ENCODE data around the gene MGA. TPM values are rescaled to one million over a fixed set of nuclear protein-coding genes. Genes with fewer than 3 reads are reported as not detected.
"Not testable (repeated sequence)": the region's sequence is repeated elsewhere in the genome, so short reads cannot be mapped to it uniquely, and the experiment has no call there.

Gene MGA
- total RNA-seq, 1 experiment from 2014 or later: 12.8 TPM

DNA sequence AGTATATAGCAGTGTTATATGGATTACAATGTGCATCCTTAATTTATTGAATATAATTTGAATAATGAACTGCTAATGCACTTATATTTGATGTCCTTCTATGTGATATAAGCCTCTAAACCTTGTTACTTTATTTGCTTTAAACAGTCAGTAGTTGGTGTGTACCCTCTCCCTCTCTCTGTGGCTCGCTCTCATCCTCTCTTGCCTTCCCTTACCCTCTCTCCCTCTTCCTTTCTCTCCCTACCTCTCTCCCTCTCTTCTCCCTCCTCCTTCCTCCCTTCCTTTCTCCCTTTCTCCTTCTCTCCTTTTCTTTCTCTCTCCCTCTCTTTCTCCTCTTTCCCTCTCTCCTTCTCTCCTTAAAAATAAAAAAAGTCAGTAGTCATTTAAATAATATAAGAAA, 28.9 kb downstream of the MGA start:
- H3K9me3 ChIP-seq: no peaks in the 10 kb centered on the region

GRCh38 chr15:41689834-41690233, 29.6 kb downstream of the MGA start:
- Histone ChIP-seq H3K36me3 (no peaks in the 10 kb centered on the region), H3K4me3 (no peak overlapping the region), H3K9me3 (no peaks in the 10 kb centered on the region), H3K27me3 (no peaks in the 10 kb centered on the region)
- no peak for DNase-seq

More for the DNA sequence above, 28.9 kb downstream of the MGA start:
- Histone ChIP-seq H3K36me3 (no peaks in the 10 kb centered on the region), H3K4me3 (no peak overlapping the region), H3K27me3 (no peaks in the 10 kb centered on the region)
- DNase-seq: no peak

DNA sequence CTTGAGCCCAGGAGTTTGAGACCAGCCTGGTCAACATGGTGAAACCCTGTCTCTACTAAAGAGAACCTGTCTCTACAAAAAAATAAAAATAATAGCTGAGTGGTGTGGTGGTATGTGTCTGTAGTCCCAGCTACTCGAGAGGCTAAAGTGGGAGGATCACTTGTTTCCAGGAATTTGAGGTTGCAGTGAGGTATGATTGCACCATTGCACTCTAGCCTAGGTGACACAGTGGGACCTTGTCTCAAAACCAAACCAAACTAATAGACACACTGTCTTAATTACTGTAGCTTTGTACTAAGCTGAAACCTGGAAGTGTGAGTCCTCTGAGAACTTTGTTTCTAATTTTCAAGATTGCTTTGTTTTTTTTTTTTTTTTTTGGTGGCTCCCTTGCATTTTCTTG, 30.4 kb downstream of the MGA start:
- no peak for DNase-seq
- no peak overlapping the region for H3K4me3 ChIP-seq

GRCh38 chr15:41691471-41691870, 31.3 kb downstream of the MGA start:
- no peak for DNase-seq
- no peaks in the 10 kb centered on the region for H3K27me3 ChIP-seq
- no peaks in the 10 kb centered on the region for H3K9me3 ChIP-seq
- H3K36me3 ChIP-seq: no peaks in the 10 kb centered on the region
- no peak overlapping the region for H3K4me3 ChIP-seq

More for the DNA sequence above, 30.4 kb downstream of the MGA start:
- Histone ChIP-seq H3K27me3 (no peaks in the 10 kb centered on the region), H3K9me3 (no peaks in the 10 kb centered on the region), H3K36me3 (no peaks in the 10 kb centered on the region)

DNA sequence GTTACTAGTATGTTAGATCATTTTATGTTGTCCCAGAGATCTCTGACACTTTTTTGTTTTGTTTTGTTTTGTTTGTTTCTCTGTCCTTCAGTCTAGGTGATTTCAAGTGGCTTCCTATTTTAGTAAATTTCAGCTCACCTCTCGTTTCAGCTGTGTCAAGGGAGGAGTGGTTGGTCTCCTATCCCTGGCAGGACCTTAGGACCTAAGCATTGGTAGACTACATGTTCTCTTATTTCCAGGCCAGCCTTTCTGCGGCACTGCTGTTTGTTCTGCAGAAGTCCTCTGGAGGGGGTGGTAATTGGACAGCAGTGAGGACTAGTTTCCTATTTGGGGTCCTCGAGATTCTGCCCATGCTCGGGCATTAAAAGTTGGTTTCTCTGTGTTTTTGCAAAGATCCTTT, 31.8 kb downstream of the MGA start:
- DNase-seq: no peak
- Histone ChIP-seq H3K36me3 (no peaks in the 10 kb centered on the region), H3K9me3 (no peaks in the 10 kb centered on the region), H3K27me3 (no peaks in the 10 kb centered on the region), H3K4me3 (no peak overlapping the region)

- H3K9me3 ChIP-seq: no peaks in the 10 kb centered on the region
- DNase-seq: no peak
- H3K4me3 ChIP-seq: no peak overlapping the region
- no peaks in the 10 kb centered on the region for H3K27me3 ChIP-seq
- no peaks in the 10 kb centered on the region for H3K36me3 ChIP-seq
Observed at GRCh38 chr15:41693757-41694156, 33.6 kb downstream of the MGA start.

DNA sequence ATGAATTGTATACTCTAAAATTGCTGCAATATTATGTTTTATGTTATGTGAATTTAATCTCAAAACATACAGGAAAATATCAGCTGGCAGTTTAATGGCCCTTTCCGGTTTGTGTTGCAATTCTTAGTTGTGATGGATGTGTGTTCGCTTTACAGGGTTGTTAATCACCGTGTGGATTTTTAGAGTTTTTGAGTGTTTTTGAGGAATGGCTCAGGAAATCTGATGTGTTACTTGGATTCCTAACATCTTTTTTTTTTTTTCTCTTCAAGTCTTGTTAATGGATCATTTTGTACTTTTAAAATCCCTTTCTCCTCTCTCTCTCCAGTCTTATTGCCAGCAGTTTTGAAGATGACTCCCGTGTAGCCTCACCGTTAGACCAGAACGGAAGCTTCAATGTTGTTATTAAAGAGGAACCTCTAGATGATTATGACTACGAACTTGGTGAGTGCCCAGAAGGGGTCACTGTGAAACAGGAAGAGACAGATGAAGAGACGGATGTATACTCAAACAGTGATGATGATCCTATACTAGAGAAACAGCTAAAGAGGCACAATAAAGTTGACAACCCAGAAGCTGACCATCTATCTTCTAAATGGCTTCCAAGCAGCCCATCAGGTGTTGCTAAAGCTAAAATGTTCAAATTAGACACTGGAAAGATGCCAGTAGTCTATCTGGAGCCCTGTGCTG, 35.7 kb downstream of the MGA start:
- no peak for DNase-seq
- no peak overlapping the region for H3K4me3 ChIP-seq

GRCh38 chr15:41698779-41699178, 38.6 kb downstream of the MGA start:
- Histone ChIP-seq H3K27me3 (no peaks in the 10 kb centered on the region), H3K4me3 (no peak overlapping the region), H3K9me3 (no peaks in the 10 kb centered on the region), H3K36me3 (peaks cover 3% of the 10 kb centered on the region)
- DNase-seq: no peak

More for the DNA sequence above, 35.7 kb downstream of the MGA start:
- no peaks in the 10 kb centered on the region for H3K9me3 ChIP-seq
- H3K27me3 ChIP-seq: no peaks in the 10 kb centered on the region
- H3K36me3 ChIP-seq: no peaks in the 10 kb centered on the region

DNA sequence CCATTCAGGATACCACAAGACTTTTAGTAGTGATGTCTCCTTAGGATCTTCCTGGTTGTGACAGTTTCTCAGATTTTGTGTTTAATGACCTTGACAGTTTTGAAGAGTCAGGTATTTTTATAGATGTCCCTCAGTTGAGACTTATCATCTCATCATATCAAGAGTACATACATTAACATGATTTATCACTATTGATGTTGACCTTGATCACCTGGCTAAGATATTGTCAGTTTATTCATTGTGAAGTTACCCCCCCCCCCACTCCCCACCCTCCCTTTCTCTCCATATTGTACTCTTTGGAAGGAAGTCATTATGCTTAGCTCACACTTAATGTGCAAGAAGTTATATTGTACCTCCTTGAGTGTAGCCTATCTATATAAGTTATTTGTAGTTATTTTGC, 42.9 kb downstream of the MGA start:
- Histone ChIP-seq H3K9me3 (no peaks in the 10 kb centered on the region), H3K27me3 (no peaks in the 10 kb centered on the region), H3K36me3 (peaks cover 3% of the 10 kb centered on the region), H3K4me3 (no peak overlapping the region)
- DNase-seq: no peak

- no peak overlapping the region for H3K4me3 ChIP-seq
- H3K36me3 ChIP-seq: 0 out of 2 replicates have a peak, but pooled peaks cover 2% of the 10 kb centered on the region
- H3K27me3 ChIP-seq: no peaks in the 10 kb centered on the region
- DNase-seq: no peak
- H3K9me3 ChIP-seq: no peaks in the 10 kb centered on the region
Observed at GRCh38 chr15:41713047-41713446, 52.8 kb downstream of the MGA start.

- Histone ChIP-seq H3K4me3 (no peak overlapping the region), H3K36me3 (0 out of 2 replicates have a peak, but pooled peaks cover 2% of the 10 kb centered on the region), H3K27me3 (no peaks in the 10 kb centered on the region), H3K9me3 (no peaks in the 10 kb centered on the region)
- DNase-seq: no peak
Observed at GRCh38 chr15:41714291-41714690, 54.1 kb downstream of the MGA start.

- no peaks in the 10 kb centered on the region for H3K9me3 ChIP-seq
- no peak for DNase-seq
- H3K27me3 ChIP-seq: no peaks in the 10 kb centered on the region
- H3K36me3 ChIP-seq: 0 out of 2 replicates have a peak, but pooled peaks cover 2% of the 10 kb centered on the region
- H3K4me3 ChIP-seq: no peak overlapping the region
Observed at GRCh38 chr15:41716864-41717263, 56.7 kb downstream of the MGA start.

- Histone ChIP-seq H3K27me3 (no peaks in the 10 kb centered on the region), H3K4me3 (no peak overlapping the region), H3K9me3 (no peaks in the 10 kb centered on the region), H3K36me3 (peaks cover 5% of the 10 kb centered on the region)
- no peak for DNase-seq
Observed at GRCh38 chr15:41727143-41727542, 66.9 kb downstream of the MGA start.

GRCh38 chr15:41728061-41728460, 67.9 kb downstream of the MGA start:
- not testable (repeated sequence) for H3K4me3 ChIP-seq, DNase-seq, H3K36me3 ChIP-seq, H3K27me3 ChIP-seq, H3K9me3 ChIP-seq

- Histone ChIP-seq H3K4me3 (no peak overlapping the region), H3K9me3 (no peaks in the 10 kb centered on the region), H3K27me3 (no peaks in the 10 kb centered on the region), H3K36me3 (peaks cover 12% of the 10 kb centered on the region)
- no peak for DNase-seq
Observed at GRCh38 chr15:41730543-41730942, 70.3 kb downstream of the MGA start.

DNA sequence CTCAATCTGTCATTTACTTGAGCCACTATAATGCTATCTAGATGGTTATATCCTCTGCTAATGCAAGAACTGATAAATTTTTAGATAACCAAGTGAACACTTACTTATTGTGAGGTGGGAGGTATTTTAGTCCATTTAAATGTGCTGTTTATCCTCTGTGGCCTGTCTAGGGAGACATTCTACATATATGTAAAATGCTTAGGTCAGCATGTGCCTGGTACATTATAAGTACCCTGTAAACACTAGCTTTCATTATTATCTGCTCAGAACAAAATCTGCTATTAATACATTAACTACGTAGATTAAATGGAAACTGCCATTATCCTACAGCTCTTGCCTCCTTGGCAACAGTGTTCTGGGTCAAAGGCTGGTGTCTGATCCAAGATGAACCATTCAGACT, 72.3 kb downstream of the MGA start:
- Histone ChIP-seq H3K4me3 (no peak overlapping the region), H3K27me3 (no peaks in the 10 kb centered on the region), H3K9me3 (no peaks in the 10 kb centered on the region), H3K36me3 (peaks cover 24% of the 10 kb centered on the region)
- no peak for DNase-seq

DNA sequence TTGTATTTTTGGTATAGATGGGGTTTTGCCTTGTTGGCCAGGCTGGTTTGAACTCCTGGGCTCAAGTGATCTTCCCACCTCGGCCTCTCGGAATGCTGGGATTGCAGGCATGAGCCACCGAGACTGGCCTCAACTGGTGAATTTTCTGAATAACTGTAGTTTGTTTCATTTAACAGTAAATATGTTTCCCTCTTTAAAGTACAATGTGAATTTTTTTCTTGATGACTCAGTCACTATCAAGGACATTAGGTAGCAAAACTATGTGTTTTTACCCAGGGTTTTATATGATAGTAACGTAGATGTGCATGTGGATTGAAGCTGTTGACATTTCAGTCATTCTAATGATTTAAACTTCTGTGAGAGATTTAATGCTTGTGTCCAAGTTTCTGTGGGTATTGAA, 73.9 kb downstream of the MGA start:
- no peak overlapping the region for H3K4me3 ChIP-seq
- no peaks in the 10 kb centered on the region for H3K9me3 ChIP-seq
- no peaks in the 10 kb centered on the region for H3K27me3 ChIP-seq
- peaks cover 24% of the 10 kb centered on the region for H3K36me3 ChIP-seq
- DNase-seq: no peak

DNA sequence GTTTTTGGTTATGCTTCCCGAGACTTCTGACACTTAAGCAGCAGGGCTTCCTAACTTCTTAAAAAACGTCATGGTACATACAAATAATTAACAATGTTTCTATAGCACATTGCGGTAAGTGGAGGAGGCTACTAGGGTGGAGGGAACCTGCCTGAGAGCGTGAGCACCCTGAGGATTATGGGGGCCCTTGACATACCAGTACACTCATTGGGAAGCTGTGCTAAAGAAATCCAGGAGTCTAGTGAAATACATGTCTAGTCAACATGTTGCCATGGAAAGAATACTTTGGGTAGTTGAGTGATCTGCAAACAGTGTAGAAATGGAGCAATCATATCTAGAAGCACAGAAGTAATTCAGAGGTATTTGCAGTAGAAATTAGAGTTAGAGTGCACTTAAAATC, 74.8 kb downstream of the MGA start:
- peaks cover 24% of the 10 kb centered on the region for H3K36me3 ChIP-seq
- H3K4me3 ChIP-seq: no peak overlapping the region
- H3K9me3 ChIP-seq: no peaks in the 10 kb centered on the region
- DNase-seq: no peak
- no peaks in the 10 kb centered on the region for H3K27me3 ChIP-seq
